ENCODE data around the gene YPEL3.
A peak's percentile ranks its signal among the peaks of the same experiment; 100 is the strongest.

Gene YPEL3

DNA sequence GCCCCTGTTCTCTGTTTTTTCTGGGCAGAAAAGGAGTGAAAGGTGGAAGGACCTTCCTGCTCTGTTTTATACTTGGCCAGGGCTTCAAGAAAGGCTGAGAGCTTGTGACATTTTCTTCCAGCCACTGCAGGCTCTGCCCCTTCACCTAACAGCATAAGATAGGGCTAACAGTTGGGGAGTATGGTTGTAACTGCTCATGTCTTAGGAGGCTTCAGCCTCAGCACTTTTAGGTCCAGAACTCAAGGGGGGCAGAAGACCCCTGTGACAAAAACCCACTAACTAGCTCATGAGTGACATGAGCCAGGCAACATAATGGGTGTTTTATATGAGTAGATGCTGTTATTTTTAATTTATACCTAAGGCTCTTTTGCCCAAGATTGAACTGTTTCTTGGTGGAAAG, 25.5 kb downstream of the YPEL3 start:
- Histone ChIP-seq H3K4me1 (ENCODE audit: insufficient read depth, poor library complexity, severe bottlenecking) (peaks cover 9% of the 10 kb centered on the region), H3K36me3 (ENCODE audit: low read depth) (peaks cover 68% of the 10 kb centered on the region), H3K27ac (ENCODE audit: poor library complexity, severe bottlenecking) (no peak overlapping the region), H3K27me3 (ENCODE audit: insufficient read depth, poor library complexity, severe bottlenecking) (no peaks in the 10 kb centered on the region), H3K9me3 (ENCODE audit: severe bottlenecking) (no peaks in the 10 kb centered on the region), H3K4me3 (ENCODE audit: severe bottlenecking) (no peak overlapping the region)
- ATAC-seq (ENCODE audit: low read depth) = no peak
- no peak for DNase-seq (ENCODE audit: low spot score)
- TF ChIP-seq CTCF (IDR thresholded peaks at IDR 0.05; ENCODE audit: poor library complexity, severe bottlenecking) = no peak

DNA sequence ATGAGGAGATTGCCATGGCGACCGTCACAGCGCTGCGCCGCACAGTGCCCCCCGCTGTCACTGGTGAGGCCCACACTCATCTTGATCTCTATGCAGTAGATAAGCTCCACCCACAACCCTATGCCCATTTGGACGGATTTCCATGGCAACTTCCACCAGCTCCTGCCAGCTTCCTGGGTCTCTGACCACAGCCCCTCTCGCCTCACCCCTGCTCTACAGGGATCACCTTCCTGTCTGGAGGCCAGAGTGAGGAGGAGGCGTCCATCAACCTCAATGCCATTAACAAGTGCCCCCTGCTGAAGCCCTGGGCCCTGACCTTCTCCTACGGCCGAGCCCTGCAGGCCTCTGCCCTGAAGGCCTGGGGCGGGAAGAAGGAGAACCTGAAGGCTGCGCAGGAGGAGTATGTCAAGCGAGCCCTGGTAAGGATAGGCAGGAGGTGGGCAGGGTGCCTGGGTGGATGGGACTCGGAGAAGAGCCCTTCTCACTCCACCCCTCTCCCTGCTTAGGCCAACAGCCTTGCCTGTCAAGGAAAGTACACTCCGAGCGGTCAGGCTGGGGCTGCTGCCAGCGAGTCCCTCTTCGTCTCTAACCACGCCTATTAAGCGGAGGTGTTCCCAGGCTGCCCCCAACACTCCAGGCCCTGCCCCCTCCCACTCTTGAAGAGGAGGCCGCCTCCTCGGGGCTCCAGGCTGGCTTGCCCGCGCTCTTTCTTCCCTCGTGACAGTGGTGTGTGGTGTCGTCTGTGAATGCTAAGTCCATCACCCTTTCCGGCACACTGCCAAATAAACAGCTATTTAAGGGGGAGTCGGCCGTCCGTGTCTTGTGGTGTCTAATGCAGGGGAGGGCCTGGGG, 26.2 kb downstream of the YPEL3 start:
- ATAC-seq (ENCODE audit: low read depth) = no peak
- peaks cover 4% of the 10 kb centered on the region for H3K4me1 ChIP-seq (ENCODE audit: insufficient read depth, poor library complexity, severe bottlenecking)
- H3K4me3 ChIP-seq (ENCODE audit: severe bottlenecking) = no peak overlapping the region
- no peaks in the 10 kb centered on the region for H3K9me3 ChIP-seq (ENCODE audit: severe bottlenecking)
- peak; percentile 65 for DNase-seq (ENCODE audit: low spot score)
- TF ChIP-seq CTCF (IDR thresholded peaks at IDR 0.05; ENCODE audit: poor library complexity, severe bottlenecking) = no peak
- H3K27ac ChIP-seq (ENCODE audit: poor library complexity, severe bottlenecking) = peak overlapping the region; percentile 93
- H3K27me3 ChIP-seq (ENCODE audit: insufficient read depth, poor library complexity, severe bottlenecking) = no peaks in the 10 kb centered on the region
- peaks cover 68% of the 10 kb centered on the region for H3K36me3 ChIP-seq (ENCODE audit: low read depth)

GRCh38 chr16:30068750-30069610, 27.0 kb downstream of the YPEL3 start:
- Histone ChIP-seq H3K27me3 (ENCODE audit: insufficient read depth, poor library complexity, severe bottlenecking) (no peaks in the 10 kb centered on the region), H3K4me1 (ENCODE audit: insufficient read depth, poor library complexity, severe bottlenecking) (peaks cover 8% of the 10 kb centered on the region), H3K27ac (ENCODE audit: poor library complexity, severe bottlenecking) (peak overlapping the region; percentile 93), H3K9me3 (ENCODE audit: severe bottlenecking) (no peaks in the 10 kb centered on the region), H3K36me3 (ENCODE audit: low read depth) (peaks cover 68% of the 10 kb centered on the region), H3K4me3 (ENCODE audit: severe bottlenecking) (no peak overlapping the region)
- no peak for ATAC-seq (ENCODE audit: low read depth)
- no peak for DNase-seq (ENCODE audit: low spot score)
- TF ChIP-seq CTCF (IDR thresholded peaks at IDR 0.05; ENCODE audit: poor library complexity, severe bottlenecking) = peak; percentile 39

GRCh38 chr16:30068333-30068732, 27.7 kb downstream of the YPEL3 start:
- H3K27ac ChIP-seq (ENCODE audit: poor library complexity, severe bottlenecking) = peak overlapping the region; percentile 93
- H3K4me1 ChIP-seq (ENCODE audit: insufficient read depth, poor library complexity, severe bottlenecking) = peaks cover 12% of the 10 kb centered on the region
- no peak overlapping the region for H3K4me3 ChIP-seq (ENCODE audit: severe bottlenecking)

More at GRCh38 chr16:30068333-30068732, 27.7 kb downstream of the YPEL3 start:
- no peak for DNase-seq (ENCODE audit: low spot score)
- Histone ChIP-seq H3K36me3 (ENCODE audit: low read depth) (peaks cover 68% of the 10 kb centered on the region), H3K27me3 (ENCODE audit: insufficient read depth, poor library complexity, severe bottlenecking) (no peaks in the 10 kb centered on the region), H3K9me3 (ENCODE audit: severe bottlenecking) (no peaks in the 10 kb centered on the region)
- no peak for TF ChIP-seq CTCF (IDR thresholded peaks at IDR 0.05; ENCODE audit: poor library complexity, severe bottlenecking)
- no peak for ATAC-seq (ENCODE audit: low read depth)
